Neutrophil (primary cell): ENCODE data around the gene MLH3.

Experiments
- H3K27ac ChIP-seq: fragments of 200-600 bp; sonication (generic); 2 replicates; pipeline ENCODE4 v1.5.1; 2016; ENCODE audit warnings: mild to moderate bottlenecking, moderate library complexity
- H3K27me3 ChIP-seq: fragments of 200-600 bp; sonication (generic); 2 replicates; pipeline ENCODE4 v1.6.0; 2016; ENCODE audit warnings: mild to moderate bottlenecking
- H3K36me3 ChIP-seq: fragments of 200-600 bp; sonication (generic); 2 replicates; pipeline ENCODE4 v1.5.1; 2017
- H3K4me1 ChIP-seq, 2 experiments: fragments of 200-600 bp in 1 of 2; sonication (generic) in 1 of 2; 1 replicate in 1 of 2; 2 replicates in 1 of 2; pipeline versions ENCODE4 v1.5.1 to v1.6.1; 2013 to 2016; ENCODE audit warnings: low read depth in 1 of 2, low read length in 1 of 2, mild to moderate bottlenecking in 1 of 2, moderate library complexity in 1 of 2; ENCODE audit not compliant: control insufficient read depth in 1 of 2, insufficient read depth in 1 of 2
- H3K4me3 ChIP-seq, 2 experiments: fragments of 200-600 bp in 1 of 2; sonication (generic) in 1 of 2; 1 replicate in 1 of 2; 2 replicates in 1 of 2; pipeline ENCODE4 v1.5.1; 2013 to 2016; ENCODE audit warnings: low read depth in 1 of 2, low read length in 1 of 2, mild to moderate bottlenecking in 1 of 2, moderate library complexity in 1 of 2
- H3K9me3 ChIP-seq: fragments of 200-600 bp; sonication (generic); 2 replicates; pipeline ENCODE4 v1.5.1; 2016
- CTCF ChIP-seq: fragments of 200-600 bp; sonication (generic); IDR thresholded peaks from 2 replicates; pipeline ENCODE4 v1.5.1; 2016; ENCODE audit warnings: antibody characterized with exemption

Gene MLH3

DNA sequence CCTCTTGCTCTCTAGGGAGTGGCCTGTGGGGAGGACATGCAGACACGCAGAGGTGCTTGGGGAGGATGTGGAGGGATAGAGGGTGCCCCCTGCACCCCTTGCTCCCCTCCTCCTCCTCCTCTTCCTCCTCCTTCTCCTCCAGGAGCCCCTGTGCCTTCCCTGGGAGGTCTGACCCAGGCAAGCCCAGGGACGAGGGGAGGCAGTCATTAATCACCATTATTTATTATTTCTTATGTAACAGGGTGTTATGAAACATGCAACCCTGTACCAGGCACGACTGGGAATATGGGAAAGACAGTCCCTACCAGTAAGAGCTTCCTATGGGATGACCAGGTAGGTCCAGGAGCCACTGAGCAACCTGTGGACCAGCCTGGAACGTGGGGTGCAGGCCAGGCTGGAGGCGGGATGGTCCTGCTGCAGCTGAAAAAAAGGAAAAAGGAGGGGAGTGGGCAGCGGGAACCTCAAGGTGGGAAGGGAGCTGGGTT is 73.3 kb downstream of the MLH3 start:
- no peak overlapping the region for H3K4me3 ChIP-seq
- TF ChIP-seq CTCF: no peak
- no peaks in the 10 kb centered on the region for H3K36me3 ChIP-seq
- no peaks in the 10 kb centered on the region for H3K9me3 ChIP-seq
- H3K27ac ChIP-seq: no peak overlapping the region
- no peaks in the 10 kb centered on the region for H3K27me3 ChIP-seq
- peaks cover 0 to 5% of the 10 kb centered on the region in 2 experiments for H3K4me1 ChIP-seq

GRCh38 chr14:74977164-74977900 is 73.9 kb downstream of the MLH3 start:
- Histone ChIP-seq H3K4me1 (no peaks in the 10 kb centered on the region), H3K27me3 (no peaks in the 10 kb centered on the region), H3K9me3 (no peaks in the 10 kb centered on the region), H3K4me3 (no peak overlapping the region), H3K27ac (no peak overlapping the region), H3K36me3 (no peaks in the 10 kb centered on the region)
- TF ChIP-seq CTCF: no peak

DNA sequence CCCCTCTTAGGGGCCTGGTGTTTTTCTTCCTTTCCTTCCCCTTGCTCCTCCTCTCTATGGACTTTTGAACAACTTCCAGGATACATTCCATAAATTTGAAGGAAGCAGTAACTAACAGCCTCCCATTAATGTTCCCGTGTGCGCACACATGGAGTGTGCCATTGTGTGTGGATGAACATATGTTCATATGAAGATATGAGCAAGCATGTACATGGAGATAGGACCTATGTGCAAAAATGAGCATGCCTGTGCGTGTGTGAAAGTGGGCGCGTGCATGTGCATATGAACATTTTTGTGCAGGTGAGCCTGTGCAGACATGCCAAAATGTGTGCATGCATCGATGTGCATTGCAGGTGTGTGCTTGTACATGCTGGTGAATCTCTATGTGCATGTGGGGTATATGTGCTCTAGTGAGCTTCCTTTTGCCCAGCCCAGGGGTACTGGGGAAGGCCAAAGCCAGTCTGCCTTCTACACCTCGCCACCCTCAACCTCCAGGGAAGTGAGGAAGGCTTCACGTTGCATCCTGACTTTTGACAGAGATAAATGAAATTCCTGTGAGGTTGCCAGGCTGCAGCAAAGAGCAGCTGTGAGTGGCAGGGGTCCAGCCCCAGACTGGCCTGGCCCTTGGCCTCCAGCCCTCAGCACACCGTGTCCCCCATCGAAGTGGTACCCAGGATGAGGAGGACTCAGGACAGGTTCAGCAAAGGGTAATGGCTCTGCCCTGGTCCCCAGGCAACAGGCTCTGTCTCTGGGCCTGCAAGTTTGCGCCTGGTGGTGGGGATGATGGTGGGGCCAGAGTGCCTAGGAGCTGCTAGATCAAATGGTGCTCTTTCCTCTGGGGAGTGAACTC is 74.8 kb downstream of the MLH3 start:
- H3K9me3 ChIP-seq: no peaks in the 10 kb centered on the region
- no peaks in the 10 kb centered on the region for H3K27me3 ChIP-seq
- no peaks in the 10 kb centered on the region for H3K36me3 ChIP-seq
- H3K27ac ChIP-seq: no peak overlapping the region
- no peak overlapping the region for H3K4me3 ChIP-seq
- H3K4me1 ChIP-seq: no peaks in the 10 kb centered on the region
- TF ChIP-seq CTCF: no peak

GRCh38 chr14:74975059-74975810 is 76.0 kb downstream of the MLH3 start:
- H3K27me3 ChIP-seq: no peaks in the 10 kb centered on the region
- no peaks in the 10 kb centered on the region for H3K4me1 ChIP-seq
- TF ChIP-seq CTCF: no peak
- H3K27ac ChIP-seq: no peak overlapping the region
- no peaks in the 10 kb centered on the region for H3K36me3 ChIP-seq
- no peak overlapping the region for H3K4me3 ChIP-seq
- no peaks in the 10 kb centered on the region for H3K9me3 ChIP-seq

- TF ChIP-seq CTCF: no peak
- no peaks in the 10 kb centered on the region for H3K9me3 ChIP-seq
- H3K36me3 ChIP-seq: no peaks in the 10 kb centered on the region
- no peak overlapping the region for H3K27ac ChIP-seq
- H3K4me1 ChIP-seq: no peaks in the 10 kb centered on the region
- no peak overlapping the region for H3K4me3 ChIP-seq
- H3K27me3 ChIP-seq: no peaks in the 10 kb centered on the region
These were observed 76.8 kb downstream of the MLH3 start for GRCh38 chr14:74974364-74975058.
